Peyer's patch (tissue), 4 donors: ENCODE results near the gene DOCK2. TPM values are rescaled to one million over a fixed set of nuclear protein-coding genes. Genes with fewer than 3 reads are reported as not detected.
"Not testable (repeated sequence)": the region's sequence is repeated elsewhere in the genome, so short reads cannot be mapped to it uniquely, and the experiment has no call there.

ENCODE experiments used
- DNase-seq, 3 donors: peaks; one replicate each; pipeline ENCODE4 v3.0.0-alpha.2; 2017 to 2019
- H3K27ac ChIP-seq, 4 donors: fragments of 200-600 bp; sonication (generic); one replicate each; pipeline ENCODE4 v1.5.1; 2016 to 2019
- H3K27me3 ChIP-seq, 2 donors: fragments of 200-600 bp; sonication (generic); one replicate each; pipeline ENCODE4 v1.5.1; 2019
- H3K36me3 ChIP-seq, 3 donors: fragments of 200-600 bp; sonication (generic); one replicate each; pipeline ENCODE4 v1.5.1; 2016 to 2019
- H3K4me1 ChIP-seq, 4 donors: fragments of 200-600 bp; sonication (generic); one replicate each; pipeline ENCODE4 v1.5.1; 2016 to 2019
- H3K4me3 ChIP-seq, 4 donors: fragments of 200-600 bp; sonication (generic); 1 replicate in 3 of 4; 2 replicates in 1 of 4; pipeline ENCODE4 v1.5.1; 2016 to 2019; ENCODE audit warnings: mild to moderate bottlenecking in 1 of 4
- H3K9me3 ChIP-seq, 4 donors: fragments of 200-600 bp; sonication (generic); one replicate each; pipeline ENCODE4 v1.5.1; 2016 to 2019; ENCODE audit warnings: mild to moderate bottlenecking in 1 of 4
- CTCF ChIP-seq, 6 experiments: fragments of 450-650 bp in 4 of 6; fragments of 200-600 bp in 2 of 6; sonication (generic) in 1 of 6; IDR thresholded peaks; one replicate each; pipeline ENCODE4 v1.5.1; 2017 to 2019; ENCODE audit warnings: antibody characterized with exemption in 6 of 6, mild to moderate bottlenecking in 3 of 6, moderate library complexity in 1 of 6
- POLR2A ChIP-seq, 2 donors: fragments of 450-650 bp; IDR thresholded peaks; one replicate each; pipeline ENCODE4 v1.5.1; 2017; ENCODE audit warnings: antibody characterized with exemption in 2 of 2, mild to moderate bottlenecking in 2 of 2, moderate library complexity in 2 of 2
- total RNA-seq, 4 donors: library from RNA; depleted of rRNA; stranded (reverse); fragments of >200 nt; gene quantifications; one replicate each; pipeline ENCODE4 v1.1.0, GENCODE V29; 2016

DOCK2 gene
- total RNA-seq, 4 donors from 2014 or later = 13.8 to 200 (median 17.8) TPM

- no peaks in the 10 kb centered on the region for H3K9me3 ChIP-seq
- DNase-seq = no peak
- no peaks in the 10 kb centered on the region for H3K4me1 ChIP-seq
- no peaks in the 10 kb centered on the region for H3K36me3 ChIP-seq
- H3K27me3 ChIP-seq = no peaks in the 10 kb centered on the region
- TF ChIP-seq POLR2A (IDR thresholded peaks at IDR 0.05) (no peak), CTCF (IDR thresholded peaks at IDR 0.05) (no peak)
- H3K4me3 ChIP-seq = no peak overlapping the region
- H3K27ac ChIP-seq = no peak overlapping the region
Observed at GRCh38 chr5:169615561-169615960, 21.5 kb upstream of the DOCK2 start.

GRCh38 chr5:169624307-169624706 lies 12.8 kb upstream of the DOCK2 start:
- H3K4me1 ChIP-seq, DNase-seq, H3K36me3 ChIP-seq, H3K27me3 ChIP-seq, H3K27ac ChIP-seq, H3K4me3 ChIP-seq, H3K9me3 ChIP-seq: not testable (repeated sequence)

GRCh38 chr5:169626779-169627178 lies 10.3 kb upstream of the DOCK2 start:
- H3K27me3 ChIP-seq = no peaks in the 10 kb centered on the region
- no peak overlapping the region for H3K4me3 ChIP-seq
- no peaks in the 10 kb centered on the region for H3K9me3 ChIP-seq
- no peak overlapping the region for H3K27ac ChIP-seq
- no peaks in the 10 kb centered on the region for H3K4me1 ChIP-seq
- DNase-seq = no peak
- TF ChIP-seq POLR2A (IDR thresholded peaks at IDR 0.05) = no peak
- no peak for TF ChIP-seq CTCF (IDR thresholded peaks at IDR 0.05)
- H3K36me3 ChIP-seq = no peaks in the 10 kb centered on the region

GRCh38 chr5:169627551-169627950 lies 9.5 kb upstream of the DOCK2 start:
- no peak for TF ChIP-seq CTCF (IDR thresholded peaks at IDR 0.05)
- TF ChIP-seq POLR2A (IDR thresholded peaks at IDR 0.05) = no peak
- no peak for DNase-seq
- no peaks in the 10 kb centered on the region for H3K36me3 ChIP-seq
- H3K4me3 ChIP-seq = no peak overlapping the region
- H3K27ac ChIP-seq = no peak overlapping the region
- no peaks in the 10 kb centered on the region for H3K9me3 ChIP-seq
- no peaks in the 10 kb centered on the region for H3K27me3 ChIP-seq
- no peaks in the 10 kb centered on the region for H3K4me1 ChIP-seq

GRCh38 chr5:169628892-169629291 lies 8.2 kb upstream of the DOCK2 start:
- Histone ChIP-seq H3K36me3 (no peaks in the 10 kb centered on the region), H3K27ac (no peak overlapping the region), H3K27me3 (no peaks in the 10 kb centered on the region), H3K9me3 (no peaks in the 10 kb centered on the region), H3K4me1 (no peaks in the 10 kb centered on the region), H3K4me3 (no peak overlapping the region)
- TF ChIP-seq POLR2A (IDR thresholded peaks at IDR 0.05) (no peak), CTCF (IDR thresholded peaks at IDR 0.05) (no peak)
- no peak for DNase-seq

GRCh38 chr5:169629847-169630548 lies 7.1 kb upstream of the DOCK2 start:
- no peak for TF ChIP-seq POLR2A (IDR thresholded peaks at IDR 0.05)
- TF ChIP-seq CTCF (IDR thresholded peaks at IDR 0.05) = no peak
- Histone ChIP-seq H3K9me3 (no peaks in the 10 kb centered on the region), H3K4me1 (no peaks in the 10 kb centered on the region), H3K36me3 (no peaks in the 10 kb centered on the region), H3K4me3 (no peak overlapping the region), H3K27ac (no peak overlapping the region), H3K27me3 (no peaks in the 10 kb centered on the region)
- DNase-seq = no peak
